Measurements from ENCODE around the gene SPON1.

GRCh38 chr11:14067686-14068085, 105.2 kb downstream of the SPON1 start:
- TF ChIP-seq POLR2AphosphoS5 (IDR thresholded peaks at IDR 0.05; ENCODE audit: low read depth, low read length) (no peak), TAF1 (IDR thresholded peaks at IDR 0.05; ENCODE audit: borderline replicate concordance, insufficient read depth, low read length) (no peak), SIN3A (IDR thresholded peaks at IDR 0.05; ENCODE audit: borderline replicate concordance, insufficient read depth, low read length) (no peak), REST (IDR thresholded peaks at IDR 0.05; ENCODE audit: insufficient read depth in 1 of 2, low read depth in 2 of 2, low read length in 2 of 2) (no peak), FOXP2 (optimal IDR thresholded peaks at IDR 0.05; ENCODE audit: borderline replicate concordance, extremely low read depth, extremely low read length, insufficient read depth) (no peak)

Measured in PFSK-1 (cell line).